Pulmonary artery endothelial cell (primary cell): Measurements from ENCODE around the gene PICALM. TPM values are rescaled to one million over a fixed set of nuclear protein-coding genes. Genes with fewer than 3 reads are reported as not detected.
"Not testable (repeated sequence)": the region's sequence is repeated elsewhere in the genome, so short reads cannot be mapped to it uniquely, and the experiment has no call there.

ENCODE experiments used
- DNase-seq: peaks from one replicate; pipeline ENCODE4 v3.0.0-alpha.2; 2011; ENCODE audit warnings: low read depth, low spot score
- total RNA-seq: library from RNA; depleted of rRNA; stranded (reverse); fragments of >200 nt; gene quantifications from 2 replicates; pipeline ENCODE4 v1.2.3, GENCODE V29; 2014

Gene PICALM, protein sequence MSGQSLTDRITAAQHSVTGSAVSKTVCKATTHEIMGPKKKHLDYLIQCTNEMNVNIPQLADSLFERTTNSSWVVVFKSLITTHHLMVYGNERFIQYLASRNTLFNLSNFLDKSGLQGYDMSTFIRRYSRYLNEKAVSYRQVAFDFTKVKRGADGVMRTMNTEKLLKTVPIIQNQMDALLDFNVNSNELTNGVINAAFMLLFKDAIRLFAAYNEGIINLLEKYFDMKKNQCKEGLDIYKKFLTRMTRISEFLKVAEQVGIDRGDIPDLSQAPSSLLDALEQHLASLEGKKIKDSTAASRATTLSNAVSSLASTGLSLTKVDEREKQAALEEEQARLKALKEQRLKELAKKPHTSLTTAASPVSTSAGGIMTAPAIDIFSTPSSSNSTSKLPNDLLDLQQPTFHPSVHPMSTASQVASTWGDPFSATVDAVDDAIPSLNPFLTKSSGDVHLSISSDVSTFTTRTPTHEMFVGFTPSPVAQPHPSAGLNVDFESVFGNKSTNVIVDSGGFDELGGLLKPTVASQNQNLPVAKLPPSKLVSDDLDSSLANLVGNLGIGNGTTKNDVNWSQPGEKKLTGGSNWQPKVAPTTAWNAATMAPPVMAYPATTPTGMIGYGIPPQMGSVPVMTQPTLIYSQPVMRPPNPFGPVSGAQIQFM
- 265 and 284 TPM in 2 replicates for total RNA-seq

DNA sequence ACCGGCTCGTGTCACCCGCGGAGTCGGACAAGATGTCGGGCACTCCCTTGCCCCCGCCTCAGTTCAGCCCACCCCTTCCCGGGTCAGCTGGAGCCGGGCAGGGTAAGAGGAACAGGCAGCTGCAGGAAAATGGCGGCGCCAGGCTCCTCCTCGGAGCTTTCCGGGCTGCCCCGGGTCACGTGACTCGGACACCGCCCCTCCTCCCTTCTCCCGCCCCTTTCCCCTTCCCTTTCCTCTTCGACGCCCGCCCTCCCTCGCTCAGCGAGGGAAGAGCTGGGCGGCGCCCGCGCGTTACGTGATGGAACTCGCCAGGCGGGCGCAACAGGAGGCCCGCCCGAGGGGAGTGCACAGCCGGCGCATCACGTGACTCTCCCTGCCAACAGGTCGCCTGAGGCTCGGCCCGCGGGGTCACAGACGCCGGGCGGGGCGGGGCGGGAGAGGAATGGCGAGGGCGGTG, at the start of gene PICALM:
Gene PICALM, minus strand, starts transcription at position 134 of the 457 bp plus-strand sequence. CDS start 304 bp downstream, outside the sequence.
- DNase-seq, result peak; percentile 97

DNA sequence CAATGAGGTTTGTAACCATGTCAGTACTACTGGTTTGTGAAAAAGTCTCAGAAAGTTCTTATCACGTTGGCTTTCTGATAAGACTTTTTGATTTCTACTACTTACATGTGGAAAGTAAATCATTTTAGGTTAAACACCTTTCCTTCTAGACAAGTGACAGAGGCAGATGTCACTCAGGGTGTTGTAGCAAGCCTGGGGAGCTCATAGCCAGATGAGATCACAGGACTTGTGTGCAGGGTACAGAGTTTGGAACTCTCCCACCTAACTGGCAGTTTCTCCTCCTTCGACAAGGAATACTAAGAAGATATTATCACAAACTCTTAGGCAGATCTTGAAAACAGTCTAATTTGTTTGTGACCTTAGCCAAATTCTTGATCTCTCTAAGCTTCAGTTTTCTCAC, 49.4 kb upstream of the PICALM start:
- DNase-seq, result no peak

DNA sequence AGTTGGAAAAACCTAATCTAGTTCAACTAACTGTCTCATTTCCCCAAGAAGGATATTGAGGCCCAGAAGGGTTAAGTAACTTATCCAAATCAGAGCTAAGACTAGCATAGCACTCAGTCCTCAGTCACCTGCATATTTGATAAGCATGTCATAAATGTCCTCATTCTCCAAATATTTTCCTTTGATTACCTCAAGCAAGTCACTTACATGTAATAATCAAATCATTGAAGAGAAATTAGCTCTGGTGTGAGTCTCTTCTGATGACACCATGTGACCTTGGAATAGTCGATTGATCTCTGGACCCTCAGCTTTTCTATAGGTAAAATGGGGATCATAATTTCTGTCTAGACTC, 48.8 kb upstream of the PICALM start:
- DNase-seq, result no peak

DNA sequence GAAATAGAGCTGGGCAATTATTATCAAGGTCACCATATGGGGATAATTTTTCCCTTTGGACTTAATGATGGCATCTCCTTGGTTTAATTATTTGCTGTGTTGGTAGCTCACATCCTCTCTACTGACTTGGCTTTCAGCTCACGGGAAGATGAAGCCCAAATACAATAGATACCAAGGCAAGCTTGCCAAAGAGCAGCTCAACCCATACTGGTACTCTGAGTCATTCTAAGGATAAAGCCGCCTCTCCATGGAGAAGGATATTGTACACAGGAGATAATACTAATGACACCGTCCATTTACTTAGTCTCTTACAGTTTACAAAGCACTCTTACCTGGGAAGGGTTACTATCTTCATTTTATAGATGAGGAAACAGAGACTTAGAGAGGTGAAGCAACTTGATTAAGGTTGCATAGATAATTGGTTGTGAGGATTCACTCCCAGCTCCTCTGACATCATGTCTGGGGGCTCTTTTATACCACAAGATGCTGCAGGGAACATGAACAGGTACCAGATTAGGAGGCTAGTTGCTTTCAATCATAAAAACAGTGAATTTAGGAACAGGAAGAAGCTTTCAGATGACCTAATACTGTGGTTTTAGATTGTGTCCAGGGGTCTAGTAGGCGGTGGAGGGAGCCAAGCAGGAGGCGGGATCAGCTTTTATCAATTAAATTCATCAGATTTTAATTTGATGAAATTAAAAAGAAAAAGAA, 48.3 kb upstream of the PICALM start:
- no peak for DNase-seq

DNA sequence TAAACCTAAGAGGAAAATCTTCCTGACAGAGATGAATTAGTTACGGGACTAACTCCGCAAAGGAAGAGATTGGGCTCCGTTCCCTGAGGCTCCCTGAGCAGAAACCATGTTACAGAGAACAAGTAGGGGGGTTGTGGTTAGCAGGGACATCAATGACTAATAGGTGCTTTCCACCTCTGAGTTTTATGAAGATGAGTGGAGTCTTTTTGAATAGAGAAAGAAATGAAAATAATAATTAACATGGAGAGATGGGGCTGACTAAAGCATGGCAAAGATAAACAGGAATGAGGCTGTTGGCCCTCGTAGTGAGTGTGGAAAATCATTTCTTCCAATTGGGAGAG, 47.5 kb upstream of the PICALM start:
- no peak for DNase-seq

DNA sequence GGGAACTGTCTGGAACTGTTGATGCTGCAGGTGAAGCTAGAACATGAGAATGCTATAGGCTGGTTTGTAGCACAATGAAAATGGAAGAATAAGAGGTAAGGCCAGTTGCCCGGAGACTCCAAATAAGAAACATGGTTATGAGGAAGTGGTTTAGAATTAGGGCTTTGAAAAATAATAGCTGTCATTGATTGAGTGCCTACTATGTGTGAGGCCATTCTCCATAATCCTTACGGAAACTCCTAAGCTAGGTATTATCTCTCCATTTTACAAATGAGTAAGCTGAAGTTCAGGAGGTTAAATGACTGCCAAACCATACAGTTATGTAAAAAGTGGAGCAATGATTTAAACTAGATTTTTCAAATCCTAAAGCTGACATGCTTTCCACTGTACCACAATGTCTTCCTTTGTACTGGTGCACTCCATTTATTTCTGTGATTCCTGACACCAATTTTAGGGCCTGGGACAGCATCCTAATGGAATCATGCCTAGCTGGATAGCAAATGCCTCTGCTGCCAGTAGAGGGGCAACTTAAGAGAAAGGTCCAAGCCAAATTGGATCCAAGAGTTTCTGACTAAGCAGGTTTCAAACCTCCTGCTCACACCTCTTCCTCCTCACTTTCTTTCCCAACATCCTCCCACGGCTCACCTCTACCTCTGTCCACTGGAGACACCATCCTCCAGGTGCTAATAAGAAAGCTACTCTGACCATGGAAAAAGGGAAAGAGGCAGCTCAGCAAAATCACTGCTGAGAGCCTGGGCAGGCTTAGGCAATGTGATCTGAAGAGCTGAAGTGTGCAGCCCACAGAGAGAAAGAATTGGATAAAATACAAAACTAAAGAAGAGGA, 46.9 kb upstream of the PICALM start:
- DNase-seq, result no peak

DNA sequence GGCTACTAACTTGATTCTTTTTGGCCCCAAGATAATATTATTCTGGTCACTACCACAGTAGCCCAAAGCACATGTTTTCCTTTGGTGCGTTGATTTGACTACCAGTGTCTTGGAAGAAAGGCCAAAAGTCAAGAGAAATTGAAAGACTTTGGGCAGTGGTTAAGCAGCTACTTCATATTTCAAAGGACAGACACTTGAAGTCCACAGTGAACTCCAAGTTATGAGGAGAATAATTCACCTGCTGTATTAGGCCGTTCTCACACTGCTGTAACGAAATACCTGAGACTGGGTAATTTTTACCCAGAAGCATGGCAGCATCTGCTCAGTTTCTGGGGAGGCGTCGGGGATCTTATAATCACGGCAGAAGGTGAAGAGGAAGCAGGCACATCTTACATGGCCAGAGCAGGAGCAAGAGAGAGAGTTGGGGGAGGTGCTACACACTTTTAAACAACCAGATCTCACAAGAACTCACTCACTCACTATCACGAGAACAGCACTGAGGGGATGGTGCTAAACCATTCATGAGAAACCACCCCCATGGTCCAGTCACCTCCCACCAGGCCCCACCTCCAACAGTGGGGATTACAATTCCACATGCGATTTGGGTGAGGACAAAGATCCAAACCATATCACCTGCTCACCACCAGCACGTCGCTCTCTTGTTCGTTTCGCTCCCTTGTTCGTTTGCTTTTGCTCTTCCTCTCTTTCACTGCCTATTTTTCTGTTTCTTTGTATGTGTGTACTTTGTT, 40.2 kb upstream of the PICALM start:
- DNase-seq, result no peak

DNA sequence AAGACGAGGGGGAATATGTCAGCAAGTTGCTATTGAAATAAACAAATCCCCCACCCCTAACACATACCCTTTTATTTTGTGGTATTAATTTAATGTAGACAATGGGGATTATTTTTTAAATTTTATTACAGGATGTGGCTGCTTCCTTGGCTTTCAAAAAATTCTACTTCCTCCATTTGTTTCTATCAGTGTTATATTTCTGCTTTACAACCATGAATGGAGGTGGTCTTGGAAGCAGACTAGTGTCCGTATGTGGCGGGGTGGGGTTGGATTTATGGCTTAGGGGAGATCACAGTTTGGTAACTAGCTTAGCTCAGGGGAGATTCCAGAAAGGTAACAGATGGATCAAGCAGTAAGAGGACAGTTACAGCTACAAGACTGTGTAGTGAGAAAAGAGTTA, 39.3 kb upstream of the PICALM start:
- no peak for DNase-seq

DNA sequence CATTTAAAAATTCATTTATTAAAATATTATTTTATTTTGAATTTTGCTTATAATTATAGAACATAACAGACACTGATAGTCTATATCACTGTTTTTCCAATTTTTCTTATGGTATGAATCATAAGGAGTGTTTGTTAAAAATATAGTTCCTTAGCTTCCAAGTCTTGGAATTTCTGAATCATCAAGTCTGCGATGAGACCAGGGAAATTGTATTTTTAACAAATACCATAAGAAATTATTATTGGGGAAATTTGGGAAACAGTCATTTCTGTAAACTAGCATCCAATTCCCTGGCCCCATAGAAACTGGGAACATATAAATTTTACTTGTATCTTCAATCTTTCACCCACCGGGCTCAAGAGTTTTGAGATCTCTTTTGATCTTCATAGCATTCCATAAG, 38.0 kb upstream of the PICALM start:
- DNase-seq, result no peak

DNA sequence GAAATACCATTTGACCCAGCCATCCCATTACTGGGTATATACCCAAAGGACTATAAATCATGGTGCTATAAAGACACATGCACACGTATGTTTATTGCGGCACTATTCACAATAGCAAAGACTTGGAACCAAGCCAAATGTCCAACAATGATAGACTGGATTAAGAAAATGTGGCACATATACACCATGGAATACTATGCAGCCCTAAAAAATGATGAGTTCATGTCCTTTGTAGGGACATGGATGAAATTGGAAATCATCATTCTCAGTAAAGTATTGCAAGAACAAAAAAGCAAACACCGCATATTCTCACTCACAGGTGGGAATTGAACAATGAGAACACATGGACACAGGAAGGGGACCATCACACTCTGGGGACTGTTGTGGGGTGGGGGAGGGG, 37.1 kb upstream of the PICALM start:
- DNase-seq, result not testable (repeated sequence)

DNA sequence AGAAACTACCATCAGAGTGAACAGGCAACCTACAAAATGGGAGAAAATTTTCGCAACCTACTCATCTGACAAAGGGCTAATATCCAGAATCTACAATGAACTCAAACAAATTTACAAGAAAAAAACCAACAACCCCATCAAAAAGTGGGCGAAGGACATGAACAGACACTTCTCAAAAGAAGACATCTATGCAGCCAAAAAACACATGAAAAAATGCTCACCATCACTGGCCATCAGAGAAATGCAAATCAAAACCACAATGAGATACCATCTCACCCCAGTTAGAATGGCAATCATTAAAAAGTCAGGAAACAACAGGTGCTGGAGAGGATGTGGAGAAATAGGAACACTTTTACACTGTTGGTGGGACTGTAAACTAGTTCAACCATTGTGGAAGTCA, 36.7 kb upstream of the PICALM start:
- DNase-seq, result not testable (repeated sequence)

DNA sequence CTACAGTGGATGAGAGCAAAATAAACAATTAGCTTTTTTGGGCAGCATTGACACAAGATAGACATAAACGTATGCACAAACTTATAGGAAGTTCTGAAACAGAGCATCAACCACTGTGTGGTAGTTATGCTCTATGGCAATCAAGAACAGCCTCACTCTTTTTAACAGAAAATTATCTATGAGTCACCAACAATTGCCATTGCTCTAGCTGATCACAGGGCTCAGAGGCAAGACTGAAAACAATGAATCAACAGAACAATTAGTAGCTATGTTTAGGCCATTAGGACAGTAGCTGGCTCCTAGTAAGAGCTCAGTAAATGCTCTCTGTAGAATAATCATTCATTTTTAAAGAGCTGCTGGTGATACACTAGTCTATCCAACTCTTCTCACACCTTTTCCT, 34.9 kb upstream of the PICALM start:
- peak; percentile 10 for DNase-seq

DNA sequence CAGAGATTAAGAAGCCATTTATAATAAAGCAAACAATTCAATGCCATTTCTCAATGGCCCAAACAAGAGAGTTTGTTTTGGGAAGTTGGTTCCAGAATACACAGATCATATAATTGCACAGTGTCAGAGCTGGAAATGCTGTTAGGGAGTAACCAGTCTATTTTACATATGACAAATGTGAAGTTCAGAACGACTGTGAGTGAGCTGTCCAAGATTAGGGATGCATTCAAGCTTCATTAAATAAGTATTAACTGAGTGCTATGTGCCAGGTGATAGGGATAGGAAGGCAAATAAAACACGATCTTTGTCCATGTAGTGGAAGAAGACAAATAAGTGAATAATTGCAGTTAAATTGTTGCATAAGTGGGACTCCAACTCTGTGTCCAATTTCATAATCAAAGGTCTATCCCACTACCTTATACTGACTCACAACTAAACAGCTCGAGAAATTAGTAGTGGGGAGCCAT, 33.1 kb upstream of the PICALM start:
- DNase-seq, result no peak

DNA sequence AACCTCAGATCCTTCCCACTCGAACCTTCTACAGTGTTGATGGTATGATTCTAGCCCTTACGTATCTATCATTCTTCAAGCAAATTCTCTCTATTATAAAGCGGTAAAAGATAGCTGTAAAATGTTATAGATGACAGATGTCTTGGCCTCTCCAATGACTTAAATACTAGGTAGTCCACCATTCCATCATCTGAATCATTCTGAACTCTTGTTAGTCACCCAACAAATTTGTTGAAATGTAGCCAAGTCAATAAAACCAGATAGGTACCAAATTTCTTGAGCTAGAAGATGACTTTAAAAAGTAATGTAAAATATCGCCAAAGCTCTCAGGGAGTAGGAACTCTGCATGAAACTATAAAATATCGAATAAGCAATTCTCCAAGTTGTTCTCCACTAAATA, 32.6 kb upstream of the PICALM start:
- no peak for DNase-seq

DNA sequence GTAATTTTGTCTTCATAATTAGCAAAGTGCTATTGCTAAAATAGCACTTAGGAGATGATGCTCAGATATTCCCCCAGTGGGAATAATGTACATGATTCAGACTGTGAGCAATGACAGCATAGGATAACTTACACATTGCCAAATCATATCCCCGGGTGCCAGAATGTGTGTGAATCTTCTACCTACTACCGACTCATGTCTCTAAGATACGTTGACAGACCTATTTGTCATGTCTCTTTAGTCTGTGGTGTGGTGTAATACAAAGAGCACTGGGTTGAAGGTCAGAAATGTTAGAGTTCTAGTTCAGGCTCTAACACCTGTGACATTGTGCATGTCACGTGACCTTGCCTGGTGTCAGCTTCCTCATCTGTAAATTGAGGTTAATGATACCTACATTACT, 31.0 kb upstream of the PICALM start:
- no peak for DNase-seq

DNA sequence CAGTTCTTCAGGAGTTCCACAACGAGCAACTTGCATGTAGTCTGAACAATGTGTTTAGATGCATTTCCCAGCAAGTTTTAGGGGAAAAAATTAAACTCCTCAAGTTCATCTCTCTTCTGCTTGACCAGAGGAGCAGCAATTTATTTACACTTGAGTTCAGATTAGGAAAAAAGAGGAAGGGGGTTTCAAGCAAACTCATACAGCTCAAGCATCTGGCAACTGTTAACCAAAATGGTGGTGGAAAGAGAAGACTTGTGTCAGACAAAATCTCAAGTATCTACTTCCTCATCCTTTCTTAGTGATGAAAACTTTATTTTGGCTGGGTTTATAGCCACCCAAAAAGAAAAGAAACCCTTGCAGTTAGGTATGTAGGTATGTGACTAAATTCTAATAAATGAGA, 29.1 kb upstream of the PICALM start:
- no peak for DNase-seq

DNA sequence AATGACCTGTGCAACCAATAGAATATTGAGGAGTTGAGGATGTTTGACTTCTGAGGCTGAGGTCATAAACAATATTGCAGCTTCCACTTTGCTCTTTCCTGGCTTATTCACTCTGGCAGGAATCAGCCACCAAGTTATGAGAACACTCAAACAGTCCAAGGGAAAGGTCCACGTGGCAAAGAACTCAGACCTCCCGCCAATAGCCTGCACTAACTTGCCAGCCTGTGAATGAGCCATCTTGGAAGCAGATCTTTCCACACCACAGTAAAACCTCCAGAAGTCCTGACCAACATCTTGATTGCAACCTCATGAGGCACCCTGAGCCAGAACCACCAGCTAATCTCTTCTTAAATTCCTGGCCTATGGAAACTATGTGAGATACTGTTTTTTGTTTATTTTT, 22.7 kb upstream of the PICALM start:
- DNase-seq, result no peak

DNA sequence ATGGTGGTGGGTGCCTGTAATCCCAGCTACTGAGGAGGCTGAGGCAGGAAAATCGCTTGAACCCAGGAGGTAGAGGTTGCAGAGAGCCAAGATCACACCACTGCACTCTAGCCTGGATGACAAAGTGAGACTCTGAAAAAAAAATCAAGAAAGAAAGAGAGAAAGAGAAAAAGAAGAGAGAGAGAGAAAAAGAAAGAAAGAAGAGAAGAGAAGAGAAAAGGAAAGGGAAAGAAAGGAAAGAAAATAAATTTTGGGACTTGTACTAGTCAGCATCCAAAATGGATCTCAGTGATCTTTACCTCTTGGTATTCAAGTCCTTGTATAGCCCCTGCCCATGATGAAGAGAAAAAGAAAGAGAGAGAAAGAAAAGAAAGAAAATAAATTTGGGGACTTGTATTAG, 22.2 kb upstream of the PICALM start:
- no peak for DNase-seq

DNA sequence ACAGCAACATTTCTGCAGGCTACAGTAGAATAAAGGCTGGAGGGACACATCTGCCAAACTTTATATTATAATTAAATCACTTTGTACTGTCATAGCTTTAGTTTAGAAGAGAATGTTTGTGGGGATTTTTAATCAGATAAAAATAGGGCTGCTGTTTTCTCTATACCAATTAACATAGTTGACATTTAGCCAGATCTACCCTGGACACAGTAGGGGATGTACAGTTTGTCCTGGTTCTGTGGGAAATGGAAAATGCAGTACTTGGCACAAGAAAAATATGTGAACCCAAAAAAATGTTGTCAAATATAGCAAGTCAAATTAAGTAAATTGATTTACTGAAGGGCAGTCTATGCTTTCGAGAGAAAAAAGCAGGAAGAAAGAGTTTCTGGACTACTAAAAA, 20.8 kb upstream of the PICALM start:
- DNase-seq, result no peak

DNA sequence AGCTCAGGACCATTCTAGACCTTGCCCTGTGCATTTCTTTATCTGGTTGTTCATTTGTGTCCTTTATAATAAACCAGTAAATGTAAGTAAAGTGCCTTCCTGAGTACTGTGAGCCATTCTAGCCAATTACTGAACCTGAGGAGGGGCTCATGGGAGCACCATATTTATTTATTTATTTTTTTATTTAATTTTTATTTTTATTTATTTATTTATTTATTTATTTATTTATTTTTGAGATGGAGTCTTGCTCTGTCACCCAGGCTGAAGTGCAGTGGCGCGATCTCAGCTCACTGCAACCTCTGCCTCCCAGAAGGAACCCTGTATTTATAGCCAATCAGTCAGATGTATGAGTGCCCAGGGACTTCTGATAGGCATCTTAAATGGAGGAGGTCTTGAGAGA, 18.8 kb upstream of the PICALM start:
- DNase-seq, result not testable (repeated sequence)

DNA sequence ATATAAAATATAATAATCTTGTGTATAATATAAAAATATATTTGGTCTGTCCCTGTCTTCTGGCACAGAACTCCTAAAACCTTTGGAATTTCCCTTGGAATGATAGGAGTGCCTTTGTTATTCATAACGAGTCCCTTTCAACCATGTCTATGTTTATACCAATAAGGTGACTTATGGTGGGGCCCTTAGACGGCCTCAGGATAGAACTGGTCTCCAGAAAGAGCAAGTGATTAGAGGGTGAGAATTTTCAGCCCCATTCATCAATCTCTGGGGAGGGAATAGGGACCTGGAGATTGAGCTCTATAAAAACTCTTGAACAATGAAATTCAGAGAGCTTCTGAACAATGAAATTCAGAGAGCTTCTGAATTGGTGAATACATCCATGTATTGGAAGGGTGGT, 18.4 kb upstream of the PICALM start:
- no peak for DNase-seq
